Ovary (tissue), 10 donors: ENCODE measurements around the gene GLRA2. TPM values are rescaled to one million over a fixed set of nuclear protein-coding genes. Genes with fewer than 3 reads are reported as not detected.

Experiments
- DNase-seq, 5 donors: peaks; one replicate each; pipeline ENCODE4 v3.0.0-alpha.2; 2019 to 2020
- H3K27ac ChIP-seq, 2 donors: fragments of 200-600 bp; one replicate each; pipeline versions ENCODE4 v1.5.1 to v1.8.0; 2019 to 2022
- H3K27me3 ChIP-seq: fragments of 200-600 bp; one replicate; pipeline ENCODE4 v1.8.0; 2022
- H3K36me3 ChIP-seq: fragments of 200-600 bp; sonication (generic); one replicate; pipeline ENCODE4 v1.5.1; 2019
- H3K4me1 ChIP-seq: one replicate; pipeline ENCODE4 v1.8.1; 2013; ENCODE audit warnings: mild to moderate bottlenecking, moderate library complexity; ENCODE audit not compliant: insufficient read depth
- H3K4me3 ChIP-seq: fragments of 200-600 bp; sonication (generic); one replicate; pipeline ENCODE4 v1.5.1; 2017
- H3K9me3 ChIP-seq, 2 donors: fragments of 200-600 bp in 1 of 2; sonication (generic) in 1 of 2; one replicate each; pipeline versions ENCODE4 v1.5.1 to v1.8.1; 2013 to 2019; ENCODE audit warnings: mild to moderate bottlenecking in 1 of 2, moderate library complexity in 1 of 2
- EP300 ChIP-seq: sonication (generic); formaldehyde crosslinking; IDR thresholded peaks from one replicate; pipeline ENCODE4 v1.6.1; 2017; ENCODE audit warnings: antibody characterized with exemption
- POLR2A ChIP-seq: fragments of 450-650 bp; IDR thresholded peaks from one replicate; pipeline ENCODE4 v1.6.1; 2017; ENCODE audit warnings: antibody characterized with exemption, mild to moderate bottlenecking, moderate library complexity
- WGBS, 3 donors: extraction: QIAGEN DNeasy Blood & Tissue Kit in 1 of 3; methylation state at CpG; one replicate each; pipeline versions ENCODE4 v1.1.5 to v1.1.7; 2013 to 2017; 5-methylcytosine and 5-hydroxymethylcytosine counted together
- intact Hi-C, 4 donors: fragments of 100-400 bp; cut with DNase I; formaldehyde crosslinking; loops; one replicate each; pipeline versions ENCODE4 v1.11.0 to v1.15.1; 2022 to 2023
- long read RNA-seq, 3 donors: library from polyadenylated mRNA in 2 of 3; unstranded in 2 of 3; transcript quantifications; one replicate each; pipeline ENCODE4 v2.0.0 and lab custom pipeline, GENCODE V29; 2021 to 2026
- polyA plus RNA-seq, 2 donors: library from polyadenylated mRNA; stranded (reverse); fragments of 200-250 nt in 1 of 2; fragments of 350-450 nt in 1 of 2; fragmentation: Illumina TruSeq in 1 of 2; extraction: RNeasy Lipid Tissue Mini Kit (QIAGEN cat#74804) in 1 of 2; gene quantifications; one replicate each; pipeline ENCODE4 v1.2.3, GENCODE V29; 2013 to 2014
- total RNA-seq, 7 donors: library from RNA; depleted of rRNA in 2 of 7; stranded (reverse); fragments of >200 nt in 2 of 7; fragmentation: NEBNext Ultra II Directional in 3 of 7; extraction: Animal tissue kit (Norgen Biotek cat#: 25700) in 3 of 7; gene quantifications; one replicate each; pipeline versions ENCODE4 v1.1.0 to v1.2.4, GENCODE V29; 2016 to 2023
- TF ChIP-seq, protein P1 (sequence below), 3 donors: fragments of 450-650 bp in 2 of 3; fragments of 200-600 bp in 1 of 3; IDR thresholded peaks; one replicate each; pipeline versions ENCODE4 v1.5.1 to v1.8.0; 2016 to 2022; ENCODE audit warnings: antibody characterized with exemption in 3 of 3, mild to moderate bottlenecking in 1 of 3
- donor health status: DM: no; HTN: no; CAD: no; lungs with moderate emphysema.
- donor health status: DM: no; HTN: no; CAD: no.
- donor health status: Bipolar disorder and iron deficiency.
- donor health status: DM: yes; HTN: yes; CAD: no.
- donor health status: DM: no; HTN: no; CAD: no.
- donor health status: DM: yes; HTN: yes; CAD: no.

GLRA2 gene
- total RNA-seq (under 1 TPM in 3 of 7 donors, not detected in 4; 0.10 to 0.37 (median 0.15) TPM), polyA plus RNA-seq (under 1 TPM in 1 of 2 donors, not detected in 1; 0.29 TPM)
- long read RNA-seq, donor 1 = 0 reads
- long read RNA-seq, donor 2 = 0 reads
- long read RNA-seq, donor 3 = 0 reads

GRCh38 chrX:14529290-14529989 lies at the start of gene GLRA2:
GLRA2 (plus strand) TSS chrX:14529536; CDS start chrX:14530058, 522 bp downstream.
- no peaks in the 10 kb centered on the region for H3K9me3 ChIP-seq
- H3K4me3 ChIP-seq = no peak within 1 kb of the TSS
- WGBS, 3 donors = 11 to 19% (median 17%) methylated on average over 17 of the region's 17 CpGs
- H3K36me3 ChIP-seq = no peaks in the 10 kb centered on the region
- no peak within 1 kb of the TSS for H3K27ac ChIP-seq
- DNase-seq = peak in 3 of 5 donors; percentile 19 to 27 (median 22)
- no peaks in the 10 kb centered on the region for H3K27me3 ChIP-seq
- H3K4me1 ChIP-seq = no peaks in the 10 kb centered on the region
- intact Hi-C loops = no loop called here
- TF ChIP-seq, protein P1, sequence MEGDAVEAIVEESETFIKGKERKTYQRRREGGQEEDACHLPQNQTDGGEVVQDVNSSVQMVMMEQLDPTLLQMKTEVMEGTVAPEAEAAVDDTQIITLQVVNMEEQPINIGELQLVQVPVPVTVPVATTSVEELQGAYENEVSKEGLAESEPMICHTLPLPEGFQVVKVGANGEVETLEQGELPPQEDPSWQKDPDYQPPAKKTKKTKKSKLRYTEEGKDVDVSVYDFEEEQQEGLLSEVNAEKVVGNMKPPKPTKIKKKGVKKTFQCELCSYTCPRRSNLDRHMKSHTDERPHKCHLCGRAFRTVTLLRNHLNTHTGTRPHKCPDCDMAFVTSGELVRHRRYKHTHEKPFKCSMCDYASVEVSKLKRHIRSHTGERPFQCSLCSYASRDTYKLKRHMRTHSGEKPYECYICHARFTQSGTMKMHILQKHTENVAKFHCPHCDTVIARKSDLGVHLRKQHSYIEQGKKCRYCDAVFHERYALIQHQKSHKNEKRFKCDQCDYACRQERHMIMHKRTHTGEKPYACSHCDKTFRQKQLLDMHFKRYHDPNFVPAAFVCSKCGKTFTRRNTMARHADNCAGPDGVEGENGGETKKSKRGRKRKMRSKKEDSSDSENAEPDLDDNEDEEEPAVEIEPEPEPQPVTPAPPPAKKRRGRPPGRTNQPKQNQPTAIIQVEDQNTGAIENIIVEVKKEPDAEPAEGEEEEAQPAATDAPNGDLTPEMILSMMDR (IDR thresholded peaks at IDR 0.05) = no peak
- TF ChIP-seq EP300 = no peak

DNA sequence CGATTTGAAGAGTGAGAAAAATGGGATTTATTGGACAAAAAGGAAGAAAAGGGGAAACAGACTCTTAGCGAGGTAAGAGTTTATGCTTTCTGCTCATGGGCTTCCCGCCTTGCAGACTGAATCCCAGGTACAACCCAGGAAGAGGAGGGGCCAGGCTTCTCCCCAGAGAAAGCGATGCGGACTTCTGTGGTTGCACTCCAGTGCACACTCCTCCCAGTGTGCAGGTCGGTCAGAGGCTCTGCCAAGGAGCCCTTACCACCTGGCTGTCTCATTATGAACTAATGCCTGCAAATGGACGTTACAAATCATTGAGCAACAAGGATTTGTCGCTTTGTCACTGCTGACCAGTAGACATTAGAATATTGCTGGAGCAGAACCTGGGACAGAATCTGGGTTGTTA lies 39.9 kb upstream of the GLRA2 start:
- Histone ChIP-seq H3K4me3 (no peak overlapping the region), H3K27me3 (no peaks in the 10 kb centered on the region), H3K4me1 (no peaks in the 10 kb centered on the region), H3K36me3 (no peaks in the 10 kb centered on the region), H3K9me3 (no peaks in the 10 kb centered on the region), H3K27ac (no peak overlapping the region)
- TF ChIP-seq POLR2A = no peak
- TF ChIP-seq, protein P1 (IDR thresholded peaks at IDR 0.05) = no peak
- intact Hi-C loops = no loop called here
- DNase-seq = no peak
- WGBS, 3 donors = 59 to 68% (median 60%) methylated on average over 8 of the region's 8 CpGs

- H3K4me3 ChIP-seq = no peak overlapping the region
- H3K27me3 ChIP-seq = no peaks in the 10 kb centered on the region
- H3K4me1 ChIP-seq = no peaks in the 10 kb centered on the region
- no peaks in the 10 kb centered on the region for H3K36me3 ChIP-seq
- no peak for TF ChIP-seq POLR2A
- TF ChIP-seq EP300 = no peak
- TF ChIP-seq, protein P1 (IDR thresholded peaks at IDR 0.05) = no peak
- WGBS, 3 donors = 47 to 57% (median 49%) methylated on average over 3 of the region's 3 CpGs
- no peak for DNase-seq
- H3K27ac ChIP-seq = no peak overlapping the region
- intact Hi-C loops = no loop called here
- H3K9me3 ChIP-seq = no peaks in the 10 kb centered on the region
These were observed 37.6 kb upstream of the GLRA2 start for GRCh38 chrX:14491689-14492088.

GRCh38 chrX:14496674-14497073 lies 32.7 kb upstream of the GLRA2 start:
- 23 to 30% (median 28%) methylated on average over 3 of the region's 3 CpGs for WGBS, 3 donors
- Histone ChIP-seq H3K27me3 (no peaks in the 10 kb centered on the region), H3K9me3 (no peaks in the 10 kb centered on the region), H3K4me1 (no peaks in the 10 kb centered on the region), H3K4me3 (peak overlapping the region; percentile 11), H3K36me3 (no peaks in the 10 kb centered on the region), H3K27ac (peak overlapping the region in 1 of 2 donors; percentile 71)
- no peak for DNase-seq
- TF ChIP-seq, protein P1 (IDR thresholded peaks at IDR 0.05) = no peak
- TF ChIP-seq POLR2A = no peak
- no peak for TF ChIP-seq EP300
- intact Hi-C loops = no loop called here
